GM19023 (cell line): ENCODE measurements around the gene TTC31.
A peak's percentile ranks its signal among the peaks of the same experiment; 100 is the strongest.
"Not testable (repeated sequence)": the region's sequence is repeated elsewhere in the genome, so short reads cannot be mapped to it uniquely, and the experiment has no call there.

Experiments
- ATAC-seq: cut with Tn5 transposase; IDR thresholded peaks from one replicate; pipeline ENCODE4 v1.9.1; 2021; ENCODE audit warnings: mild to moderate bottlenecking, moderate library complexity; ENCODE audit not compliant: unreplicated experiment

The TTC31 gene

DNA sequence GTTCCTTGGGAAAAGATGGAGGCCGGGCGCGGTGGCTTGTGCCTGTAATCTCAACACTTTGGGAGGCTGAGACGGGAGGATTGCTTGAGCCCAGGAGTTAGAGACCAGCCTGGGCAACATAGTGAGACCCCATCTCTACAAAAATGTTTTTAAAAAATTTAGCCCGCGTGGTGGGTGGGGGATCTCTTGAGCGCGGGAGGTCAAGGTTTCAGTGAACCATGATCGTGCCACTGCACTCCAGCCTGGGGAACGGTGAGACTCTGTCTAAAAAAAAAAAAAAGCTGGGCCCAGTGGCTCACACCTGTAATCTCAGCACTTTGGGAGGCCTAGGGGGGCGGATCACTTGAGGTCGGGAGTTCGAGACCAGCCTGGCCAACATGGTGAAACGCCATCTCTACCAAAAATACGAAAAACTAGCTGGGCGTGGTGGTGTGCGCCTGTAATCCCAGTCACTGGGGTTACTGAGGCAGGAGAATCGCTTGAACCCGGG lies 839 bp downstream of the TTC31 start:
- not testable (repeated sequence) for ATAC-seq

- ATAC-seq = no peak
Measured at GRCh38 chr2:74486141-74486540, 3.3 kb downstream of the TTC31 start.

GRCh38 chr2:74488643-74489481 lies 6.0 kb downstream of the TTC31 start:
- no peak for ATAC-seq

DNA sequence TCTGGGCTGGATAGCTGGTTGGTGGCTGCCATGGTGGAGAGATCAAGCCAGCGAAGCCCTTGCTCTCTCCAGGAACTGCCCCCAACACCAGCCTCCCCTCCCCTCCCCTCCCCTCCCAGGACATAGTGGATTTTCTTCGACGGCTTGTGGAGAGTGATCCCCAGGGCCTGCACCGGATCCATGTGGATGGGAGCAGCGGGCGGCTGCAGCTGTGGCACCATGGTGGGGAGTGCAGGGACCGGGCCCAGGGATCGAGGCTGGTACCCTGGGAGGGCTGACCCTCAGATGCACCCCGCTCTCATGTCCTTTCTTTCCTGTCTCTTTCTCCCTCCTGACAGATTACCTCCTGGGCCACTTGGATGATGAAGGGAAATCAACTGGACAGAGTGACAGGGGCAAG lies 7.0 kb downstream of the TTC31 start:
- ATAC-seq = no peak

DNA sequence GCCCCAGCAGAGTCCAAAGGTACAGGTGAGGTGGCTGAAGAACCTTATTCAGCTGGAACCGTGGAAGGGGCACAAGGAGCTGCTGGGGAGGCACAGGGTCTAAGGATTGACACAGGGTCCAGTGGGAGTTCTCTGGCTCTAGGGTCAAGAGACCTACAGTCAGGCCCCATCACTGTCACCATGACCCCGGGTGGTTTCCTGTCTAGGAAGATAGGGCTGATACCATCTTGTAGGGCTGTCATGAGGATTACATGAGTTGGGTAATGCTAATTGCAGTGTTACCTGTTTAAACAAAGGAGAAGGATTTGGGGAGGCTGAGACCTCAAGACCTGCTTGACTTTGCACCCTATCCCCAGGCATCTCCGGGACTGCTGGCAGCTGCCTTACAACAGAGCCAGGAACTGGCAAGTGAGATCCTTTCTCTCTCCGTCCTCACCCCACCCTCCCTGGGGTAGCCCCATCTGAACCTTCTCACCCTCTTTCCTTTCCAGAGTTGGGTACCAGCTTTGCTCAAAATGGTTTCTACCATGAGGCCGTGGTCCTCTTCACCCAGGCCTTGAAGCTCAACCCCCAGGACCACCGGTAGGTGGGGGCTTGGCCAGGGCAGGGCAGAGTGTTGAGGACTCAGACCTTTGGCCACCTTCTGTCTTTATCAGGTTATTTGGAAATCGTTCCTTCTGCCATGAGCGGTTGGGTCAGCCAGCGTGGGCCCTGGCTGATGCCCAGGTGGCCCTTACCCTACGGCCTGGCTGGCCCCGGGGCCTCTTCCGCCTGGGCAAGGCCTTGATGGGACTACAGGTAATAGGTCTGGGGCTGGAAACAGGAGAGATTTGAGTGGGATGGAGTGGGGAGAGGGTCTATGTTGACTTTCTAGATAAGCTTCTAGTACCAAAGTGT lies 9.0 kb downstream of the TTC31 start:
- ATAC-seq = no peak

DNA sequence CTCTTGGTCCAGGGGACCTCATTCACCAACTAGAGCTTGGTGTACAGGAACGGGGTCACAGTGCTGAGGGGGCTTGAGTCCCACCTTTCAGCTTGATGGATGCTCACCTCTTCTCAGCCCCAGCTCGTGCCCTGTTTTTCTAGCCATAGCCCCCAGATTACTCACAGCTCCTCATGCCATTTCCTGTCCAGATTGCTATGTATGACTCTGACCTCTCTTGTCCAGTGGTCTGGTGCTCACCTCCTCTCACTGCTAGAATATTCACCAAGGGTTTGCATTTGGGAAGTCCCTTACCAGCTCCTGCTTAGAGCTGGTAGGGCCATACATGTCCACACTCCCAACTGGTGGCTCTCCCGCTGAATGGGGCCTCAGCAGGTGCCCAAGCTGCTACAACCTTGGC lies 10.7 kb downstream of the TTC31 start:
- no peak for ATAC-seq

DNA sequence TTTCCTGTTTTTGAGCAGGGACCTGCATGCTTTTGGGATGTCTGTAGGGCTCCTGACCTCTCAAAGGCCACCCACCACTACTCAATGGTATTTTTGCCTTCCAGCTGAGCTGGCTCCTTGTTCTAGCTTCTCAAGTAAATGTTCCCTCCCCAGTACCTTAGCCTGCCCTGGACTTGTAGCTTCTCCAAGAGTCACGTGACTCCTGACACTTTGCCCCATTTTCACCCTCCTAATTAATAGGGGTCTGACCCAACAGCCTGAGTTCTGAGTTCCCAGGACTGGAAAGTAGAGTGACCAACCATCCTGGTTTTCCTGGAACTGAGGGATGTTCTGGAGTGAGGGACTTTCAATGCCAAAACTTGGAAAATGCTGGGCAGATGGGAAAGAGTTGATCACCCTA lies 12.6 kb downstream of the TTC31 start:
- ATAC-seq = no peak

DNA sequence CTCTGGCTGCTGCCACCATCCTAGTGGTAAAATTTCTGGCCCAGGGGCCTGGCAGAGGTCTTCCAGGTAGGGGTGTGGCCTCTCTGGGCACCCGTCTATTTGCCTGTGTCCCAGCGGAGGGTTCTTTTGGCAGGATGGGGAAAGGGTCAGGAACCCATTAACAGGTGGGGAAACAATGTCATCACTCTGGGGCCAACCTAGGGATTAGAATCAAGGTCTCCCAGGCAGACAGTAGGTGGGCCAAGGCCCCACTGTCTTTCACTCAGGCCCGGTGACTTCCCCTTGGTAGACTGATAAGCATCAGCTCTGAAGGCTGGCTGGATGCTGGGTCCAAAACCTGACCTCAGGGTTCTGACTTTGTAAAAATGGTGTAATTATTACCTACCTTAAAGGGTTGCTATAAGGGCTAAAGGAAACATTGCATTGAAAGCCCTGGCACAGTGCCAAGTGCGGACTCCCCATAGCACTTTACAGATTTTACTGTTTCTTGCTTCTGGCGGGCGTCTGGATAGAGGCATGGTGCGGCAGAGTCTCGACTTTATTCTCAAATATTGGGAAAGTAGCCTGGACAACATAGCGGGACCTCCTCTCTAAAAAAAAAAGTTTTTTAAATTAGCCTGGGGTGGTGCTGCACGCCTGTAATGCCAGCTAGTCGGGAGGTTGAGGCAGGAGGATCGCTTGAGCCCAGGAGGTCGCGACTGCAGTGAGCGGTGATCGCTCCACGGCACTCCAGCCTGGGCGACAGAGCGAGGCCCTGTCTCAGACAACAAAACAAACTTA lies 14.3 kb downstream of the TTC31 start:
- no peak for ATAC-seq

DNA sequence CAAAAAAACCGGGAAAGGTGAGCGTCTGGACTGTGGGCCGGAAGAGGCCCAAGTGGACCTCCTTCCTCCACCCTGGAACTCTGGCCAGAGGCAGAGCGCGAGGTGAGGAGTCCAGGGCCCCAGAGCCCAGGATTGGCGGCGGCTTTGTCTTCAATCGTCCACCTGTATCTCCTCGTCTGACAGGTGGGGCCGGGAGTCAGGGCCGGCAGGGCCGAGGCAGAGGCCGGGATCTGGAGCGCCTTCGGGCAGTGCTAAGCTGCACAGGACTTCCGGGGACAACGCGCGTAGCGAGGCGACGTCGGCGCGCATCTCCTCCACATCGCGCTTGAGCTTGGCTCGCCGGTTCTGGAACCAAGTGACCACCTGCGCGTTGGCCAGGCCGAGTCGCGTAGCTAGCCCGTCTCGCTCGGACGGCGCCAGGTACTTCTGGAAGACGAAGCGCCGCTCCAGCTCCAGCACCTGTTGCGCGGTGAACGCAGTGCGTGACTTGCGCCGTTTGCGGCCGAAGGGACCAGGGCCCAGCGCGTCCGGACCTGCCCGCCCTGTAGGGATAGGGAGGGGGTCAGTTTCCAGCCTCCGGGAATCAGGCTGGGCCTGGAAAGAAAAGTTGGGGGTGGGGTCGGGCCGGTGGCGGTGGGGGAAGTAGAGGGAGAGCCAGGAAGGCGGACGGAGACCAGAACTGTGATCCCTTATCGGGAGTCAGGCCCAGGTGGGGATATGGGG lies 15.1 kb downstream of the TTC31 start:
- no peak for ATAC-seq

DNA sequence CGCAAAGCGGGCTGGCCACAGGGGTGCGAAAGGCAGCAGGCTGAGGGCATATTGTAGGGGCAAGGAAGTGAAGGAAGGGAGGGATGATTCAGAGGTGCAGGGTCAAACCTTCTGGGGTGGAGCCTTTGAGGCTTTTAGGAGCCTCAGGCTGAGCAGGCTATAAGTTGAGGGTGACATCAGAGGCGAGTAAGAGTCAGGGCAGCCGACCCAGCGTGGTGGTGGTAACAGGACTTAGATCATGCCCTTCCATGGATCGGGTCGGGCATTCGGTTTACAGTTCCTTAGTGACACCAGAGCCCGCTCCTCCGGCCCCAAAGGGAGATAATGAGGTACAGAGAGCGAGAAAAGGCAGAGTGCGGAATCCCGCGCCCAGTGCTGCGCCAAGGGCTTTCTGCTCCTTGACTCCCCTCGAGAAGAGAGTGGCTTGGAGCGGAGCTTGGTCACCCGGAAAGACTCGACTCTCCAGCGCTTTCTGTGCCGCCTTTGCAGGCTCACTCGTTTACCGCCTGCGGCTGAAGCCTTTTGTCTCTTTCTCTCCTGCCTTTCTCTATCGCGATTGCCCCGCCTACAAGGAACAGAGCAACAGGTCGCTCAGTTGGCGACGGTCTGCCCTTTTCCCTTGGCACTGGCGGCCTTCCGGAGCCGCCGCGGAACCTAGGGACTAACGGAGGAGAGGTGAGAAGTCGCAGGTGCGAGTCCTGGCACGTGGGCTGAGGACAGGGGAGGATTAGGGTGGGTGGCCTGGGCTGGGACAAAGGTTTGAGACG lies 15.8 kb downstream of the TTC31 start:
- no peak for ATAC-seq

GRCh38 chr2:74499267-74499939 lies 16.5 kb downstream of the TTC31 start, which contains the start of gene LBX2:
TSS of gene LBX2 (minus strand) at chr2:74499603. CDS start at chr2:74499537, 66 bp downstream.
- no peak for ATAC-seq

DNA sequence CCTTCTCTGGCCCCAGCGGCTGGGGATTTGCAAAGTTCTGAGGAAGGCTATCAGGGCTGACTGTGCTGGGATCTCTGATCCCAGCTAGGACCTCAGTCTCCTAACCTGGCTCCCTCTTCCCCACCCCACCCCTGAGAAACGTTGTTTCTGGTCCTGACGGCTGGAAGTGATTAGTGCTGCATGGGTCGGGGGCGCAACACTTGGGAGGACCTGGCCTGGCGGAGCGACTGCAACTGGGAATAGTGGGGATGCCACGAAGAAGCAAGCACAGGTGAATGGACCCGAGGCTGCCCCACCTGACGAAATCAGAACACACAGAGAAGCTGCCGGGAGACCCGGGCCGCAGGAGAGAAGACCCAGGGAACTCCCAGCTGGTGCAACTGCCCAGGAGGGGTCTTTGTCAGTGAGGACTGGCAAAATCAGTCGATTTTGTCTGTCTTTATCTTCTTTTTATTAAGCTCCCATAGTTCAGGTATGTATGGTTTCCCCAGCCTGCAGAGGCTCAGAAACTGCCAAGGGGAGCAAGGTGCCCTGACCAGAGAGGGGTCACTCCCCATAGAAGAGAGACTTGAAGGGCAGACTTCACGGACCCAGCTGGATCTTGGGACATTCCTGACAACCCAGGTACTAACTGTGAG lies 17.2 kb downstream of the TTC31 start:
- no peak for ATAC-seq

DNA sequence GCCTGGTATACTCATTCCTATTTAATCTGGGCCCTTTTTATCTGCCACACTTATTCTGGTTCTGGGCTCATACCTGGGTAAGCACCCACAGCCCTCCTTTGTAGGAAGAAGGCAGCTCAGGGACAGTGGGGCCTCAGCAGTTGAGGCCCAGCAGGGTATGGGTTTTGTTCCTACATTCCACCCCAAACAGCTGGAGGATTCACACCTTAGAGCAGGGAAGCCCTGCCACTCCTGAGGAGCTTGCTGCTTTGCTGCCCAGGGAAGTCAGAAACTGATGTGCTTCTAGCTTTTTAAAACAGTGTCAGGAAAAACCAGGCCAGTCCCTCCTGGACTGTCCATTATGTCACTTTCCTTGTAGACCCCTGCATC lies 17.7 kb downstream of the TTC31 start:
- ATAC-seq = no peak

DNA sequence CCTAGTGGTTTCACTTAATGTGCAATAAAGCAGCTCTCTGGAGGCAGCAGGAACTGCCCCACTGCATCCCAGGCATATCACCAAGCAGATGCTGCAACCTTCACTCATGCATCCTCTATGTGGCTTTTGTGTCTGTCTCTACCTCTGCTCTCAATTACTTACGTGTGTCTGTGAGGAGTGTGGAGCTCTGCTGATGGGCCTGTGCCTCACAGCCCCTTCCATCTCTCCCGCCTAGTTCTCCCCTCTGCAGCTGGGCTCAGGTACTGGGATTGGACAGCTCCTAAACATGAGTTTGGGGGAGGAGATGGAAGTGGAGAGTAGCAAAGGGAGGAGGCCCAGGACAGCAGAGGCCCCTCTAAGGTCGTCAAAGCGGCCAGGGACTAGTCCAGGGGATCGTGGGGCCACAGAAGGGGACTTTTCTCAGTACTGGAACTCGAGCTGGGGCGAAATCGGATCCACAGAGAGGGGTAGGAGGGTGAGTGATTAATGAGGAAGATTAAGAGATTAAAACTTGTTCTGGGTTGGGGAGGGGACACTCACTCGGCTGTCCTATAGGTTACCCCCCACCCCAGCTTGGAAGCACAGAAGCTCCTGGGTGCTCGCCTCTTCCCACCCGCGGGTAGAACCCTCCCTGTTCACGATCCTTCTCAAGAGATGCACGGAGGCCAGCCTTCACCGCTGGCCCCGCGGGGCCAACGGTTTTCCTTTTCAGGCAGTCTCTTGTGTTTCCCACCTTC lies 18.6 kb downstream of the TTC31 start:
- ATAC-seq = no peak

DNA sequence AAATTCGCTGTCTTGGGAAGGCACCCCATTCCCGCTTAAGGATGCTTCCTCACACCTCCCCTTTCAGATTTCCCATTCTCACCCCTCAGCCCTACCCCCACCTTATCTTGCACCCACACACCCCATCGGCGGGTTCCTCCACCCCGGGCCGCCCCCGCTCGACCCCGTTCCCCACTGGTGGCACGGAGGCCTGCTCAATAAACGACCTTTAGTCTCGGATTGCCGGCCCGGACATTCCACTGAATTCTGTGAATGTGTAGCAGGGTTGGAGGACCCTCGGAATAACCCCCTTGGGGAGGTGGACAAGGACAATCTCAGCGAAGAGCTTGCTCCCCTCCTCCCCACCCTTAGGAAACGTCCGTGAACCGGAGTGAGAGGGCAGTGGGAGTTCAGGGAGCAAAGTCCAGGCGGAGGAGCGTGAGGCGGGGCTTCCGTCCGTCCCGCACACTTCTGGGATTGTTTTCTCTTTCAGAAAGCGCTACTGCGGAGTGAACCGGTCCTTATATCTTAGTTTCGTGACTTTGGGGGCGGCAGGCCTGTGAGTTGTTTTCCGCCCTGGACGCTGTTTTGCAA lies 19.4 kb downstream of the TTC31 start:
- ATAC-seq = no peak

DNA sequence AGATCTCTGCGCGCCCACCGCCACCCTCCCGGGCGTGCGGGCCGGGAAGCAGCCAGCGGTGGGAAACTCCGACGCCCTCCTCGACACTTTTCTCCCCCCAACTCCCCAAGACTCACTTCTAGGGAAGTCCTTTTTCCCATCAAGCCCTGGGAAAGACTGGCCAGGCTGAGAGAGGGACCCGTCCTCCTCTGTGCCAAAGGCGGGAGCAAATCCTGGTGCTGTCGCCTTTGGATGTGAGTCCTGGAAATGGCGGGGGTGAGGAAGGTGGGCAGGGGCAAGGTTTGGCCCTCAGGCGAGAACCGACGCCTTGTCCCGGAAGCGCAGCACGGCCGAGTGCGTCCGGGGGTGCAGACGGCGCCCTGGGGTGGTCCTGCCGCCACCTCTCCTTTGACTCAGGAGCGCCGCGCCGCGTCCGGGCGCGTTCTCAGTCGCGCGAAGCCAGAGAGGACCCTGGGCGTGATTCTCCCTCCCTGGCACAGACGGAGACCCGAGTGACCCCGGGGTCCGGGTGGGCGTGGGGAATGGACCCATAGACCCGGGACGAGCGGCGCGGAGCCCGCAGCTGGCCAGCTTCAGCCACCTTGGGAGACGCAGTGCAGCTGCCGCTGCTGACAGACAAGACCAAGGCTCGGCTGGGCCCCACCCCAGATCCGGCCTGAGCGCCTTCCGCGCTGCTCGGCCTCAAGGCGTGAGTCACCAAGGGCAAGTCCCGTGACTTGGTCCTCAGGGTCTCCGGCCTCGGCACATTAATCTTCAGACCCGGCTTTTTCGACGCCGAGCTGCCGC lies 20.0 kb downstream of the TTC31 start:
- ATAC-seq = peak; percentile 35
